Small intestine (tissue), 7 donors: ENCODE results near the gene NMD3. TPM values are rescaled to one million over a fixed set of nuclear protein-coding genes. Genes with fewer than 3 reads are reported as not detected.

Source experiments
- DNase-seq, 2 donors: peaks; one replicate each; pipeline versions ENCODE4 v3.0.0 to v3.0.0-alpha.2; 2013
- FAIRE-seq: peaks from 2 replicates; lab custom pipeline; 2012; peaks lifted over from hg19 to GRCh38; lab: Jason Lieb, UNC
- H3K27ac ChIP-seq, 3 donors: one replicate each; pipeline ENCODE4 v1.5.1; 2013; ENCODE audit warnings: low read length in 2 of 3, mild to moderate bottlenecking in 2 of 3, control low read depth in 1 of 3, inconsistent platforms in 1 of 3, low read depth in 1 of 3, moderate library complexity in 1 of 3
- H3K27me3 ChIP-seq, 3 donors: one replicate each; pipeline ENCODE4 v1.6.1; 2013; ENCODE audit warnings: low read length in 3 of 3, inconsistent platforms in 1 of 3; ENCODE audit not compliant: control insufficient read depth in 3 of 3, insufficient read depth in 3 of 3
- H3K36me3 ChIP-seq, 3 donors: one replicate each; pipeline ENCODE4 v1.6.1; 2013; ENCODE audit warnings: low read length in 3 of 3, inconsistent platforms in 1 of 3, low read depth in 1 of 3, mild to moderate bottlenecking in 1 of 3, moderate library complexity in 1 of 3; ENCODE audit not compliant: control insufficient read depth in 3 of 3, insufficient read depth in 2 of 3
- H3K4me1 ChIP-seq, 3 donors: one replicate each; pipeline ENCODE4 v1.6.1; 2013; ENCODE audit warnings: low read length in 2 of 3, inconsistent platforms in 1 of 3, low read depth in 1 of 3, mild to moderate bottlenecking in 1 of 3, moderate library complexity in 1 of 3; ENCODE audit not compliant: control insufficient read depth in 3 of 3, insufficient read depth in 2 of 3
- H3K4me3 ChIP-seq, 3 donors: one replicate each; pipeline ENCODE4 v1.5.1; 2013; ENCODE audit warnings: low read length in 3 of 3, control low read depth in 1 of 3, inconsistent platforms in 1 of 3, low read depth in 1 of 3, mild to moderate bottlenecking in 1 of 3, moderate library complexity in 1 of 3
- H3K9me3 ChIP-seq, 2 donors: one replicate each; pipeline ENCODE4 v1.6.1; 2013; ENCODE audit warnings: low read depth in 1 of 2, low read length in 1 of 2; ENCODE audit not compliant: control insufficient read depth in 2 of 2, insufficient read depth in 1 of 2
- WGBS, 3 donors: extraction: QIAGEN DNeasy Blood & Tissue Kit; methylation state at CpG; one replicate each; pipeline ENCODE4 v1.1.7; 2013; 5-methylcytosine and 5-hydroxymethylcytosine counted together
- polyA plus RNA-seq, 4 donors: library from polyadenylated mRNA; stranded (reverse) in 3 of 4; unstranded in 1 of 4; fragments of 200-250 nt in 3 of 4; fragments of 120-200 nt in 1 of 4; gene quantifications; one replicate each; pipeline versions ENCODE4 v1.2.1 to v1.2.3, GENCODE V29; 2013
- donor health status: healthy with polysubstance abuse.
- donor health status: control.
- donor health status: control.
- donor health status: Bipolar disorder and iron deficiency.
- donor health status: healthy.

The NMD3 gene
- polyA plus RNA-seq, 4 donors, result 15.9 to 49.2 (median 23.2) TPM

DNA sequence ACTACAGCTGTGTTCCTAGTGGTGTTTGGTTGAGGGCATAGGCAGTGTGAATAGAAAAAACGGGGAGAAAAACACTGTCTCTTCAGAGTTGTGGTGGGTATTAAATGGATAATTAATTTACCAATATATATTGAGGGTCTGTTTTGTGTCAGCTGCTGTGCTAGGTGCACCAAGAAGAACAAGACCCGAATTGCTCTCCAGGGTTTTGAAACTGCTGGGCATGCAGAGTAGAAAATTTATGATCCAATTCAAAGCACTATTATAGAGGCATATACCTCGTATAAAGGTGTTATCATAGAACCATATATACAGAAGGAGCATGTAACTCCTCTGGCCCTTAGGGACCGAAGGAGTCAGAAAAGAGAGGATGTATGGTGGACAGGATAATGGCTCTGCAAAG is 1.6 kb upstream of the NMD3 start:
- Histone ChIP-seq H3K27me3 (peaks cover 0 to 3% (median 0%) of the 10 kb centered on the region in 3 donors), H3K4me3 (no peak overlapping the region), H3K36me3 (peaks cover 0 to 3% (median 0%) of the 10 kb centered on the region in 3 donors), H3K27ac (no peak overlapping the region), H3K9me3 (no peaks in the 10 kb centered on the region), H3K4me1 (peaks cover 1 to 10% (median 6%) of the 10 kb centered on the region in 3 donors)
- FAIRE-seq (no peak), DNase-seq (no peak)
- WGBS, 3 donors, result 93 to 95% (median 94%) methylated on average over 4 of the region's 4 CpGs

- Histone ChIP-seq H3K36me3 (peaks cover 0 to 8% (median 0%) of the 10 kb centered on the region in 3 donors), H3K27ac (peak overlapping the region in 2 of 3 donors; percentile 91 to 96), H3K4me1 (peaks cover 1 to 12% (median 6%) of the 10 kb centered on the region in 3 donors), H3K27me3 (no peaks in the 10 kb centered on the region), H3K9me3 (no peaks in the 10 kb centered on the region), H3K4me3 (peak overlapping the region; percentile 66 to 100 (median 87))
- WGBS, 3 donors, result 3 to 7% (median 6%) methylated on average over 19 of the region's 19 CpGs
- DNase-seq (peak; percentile 27 to 46), FAIRE-seq (no peak)
These were observed 892 bp downstream of the NMD3 start for GRCh38 chr3:161221806-161222600.

DNA sequence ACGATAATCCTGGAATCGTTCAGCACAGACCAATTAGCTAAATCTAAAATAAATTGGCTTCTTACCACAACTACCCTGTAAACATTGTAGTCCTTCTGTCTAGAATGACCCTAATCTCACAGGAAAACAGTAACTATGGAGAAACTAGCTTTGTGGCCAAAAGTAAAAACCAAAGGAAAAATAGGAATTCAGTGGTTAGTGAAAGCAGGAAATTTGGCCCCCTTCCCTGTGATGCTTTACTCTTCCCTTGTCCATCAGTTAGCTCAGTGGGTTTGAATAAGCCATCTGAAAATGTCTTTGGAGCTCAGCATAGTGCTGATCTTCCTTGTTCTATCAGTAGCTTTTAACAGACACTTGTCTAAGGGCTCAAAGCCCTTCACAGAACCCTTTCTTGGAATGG is 1.6 kb downstream of the NMD3 start:
- DNase-seq, result no peak
- Histone ChIP-seq H3K4me1 (peaks cover 1 to 12% (median 6%) of the 10 kb centered on the region in 3 donors), H3K4me3 (peak overlapping the region in 2 of 3 donors; percentile 18 to 41), H3K9me3 (no peaks in the 10 kb centered on the region), H3K36me3 (peaks cover 2 to 12% (median 2%) of the 10 kb centered on the region in 3 donors), H3K27ac (no peak overlapping the region), H3K27me3 (no peaks in the 10 kb centered on the region)
- WGBS, 3 donors, result 9 to 25% (median 25%) methylated on average over 2 of the region's 2 CpGs
- FAIRE-seq, result no peak

DNA sequence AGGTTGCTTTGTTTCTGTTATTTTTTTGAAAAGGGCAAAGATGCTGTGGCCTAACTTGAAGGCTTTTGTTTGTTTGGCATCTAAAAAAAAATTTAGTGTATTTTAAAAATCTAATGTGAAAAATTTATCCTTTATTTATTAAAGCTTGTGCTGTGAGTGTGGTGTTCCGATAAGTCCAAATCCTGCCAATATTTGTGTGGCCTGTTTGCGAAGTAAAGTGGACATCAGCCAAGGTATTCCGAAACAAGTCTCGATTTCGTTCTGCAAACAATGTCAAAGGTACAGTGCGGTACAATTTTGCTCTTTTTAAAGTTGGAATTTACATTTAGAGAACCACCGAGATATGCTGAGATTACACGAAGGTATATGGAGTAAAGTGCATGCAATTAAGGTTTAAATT is 3.7 kb downstream of the NMD3 start:
- no peak for FAIRE-seq
- no peak for DNase-seq
- Histone ChIP-seq H3K36me3 (peaks cover 2 to 12% (median 4%) of the 10 kb centered on the region in 3 donors), H3K4me1 (peaks cover 1 to 12% (median 6%) of the 10 kb centered on the region in 3 donors), H3K4me3 (no peak overlapping the region), H3K9me3 (no peaks in the 10 kb centered on the region), H3K27me3 (no peaks in the 10 kb centered on the region), H3K27ac (no peak overlapping the region)
- WGBS, 3 donors, result 88 to 93% (median 93%) methylated on average over 8 of the region's 8 CpGs

GRCh38 chr3:161230621-161231171 is 9.6 kb downstream of the NMD3 start:
- no peaks in the 10 kb centered on the region for H3K27me3 ChIP-seq
- H3K4me3 ChIP-seq, result no peak overlapping the region
- H3K9me3 ChIP-seq, result no peaks in the 10 kb centered on the region
- 98 to 100% (median 98%) methylated on average over 2 of the region's 2 CpGs for WGBS, 3 donors
- no peak for DNase-seq
- no peak overlapping the region for H3K27ac ChIP-seq
- FAIRE-seq, result no peak
- peaks cover 2 to 17% (median 16%) of the 10 kb centered on the region in 3 donors for H3K36me3 ChIP-seq
- H3K4me1 ChIP-seq, result no peaks in the 10 kb centered on the region

GRCh38 chr3:161231861-161232260 is 10.8 kb downstream of the NMD3 start:
- no peak overlapping the region for H3K27ac ChIP-seq
- no peak overlapping the region for H3K4me3 ChIP-seq
- 96 to 98% (median 96%) methylated on average over 2 of the region's 2 CpGs for WGBS, 3 donors
- H3K9me3 ChIP-seq, result no peaks in the 10 kb centered on the region
- FAIRE-seq (no peak), DNase-seq (no peak)
- no peaks in the 10 kb centered on the region for H3K4me1 ChIP-seq
- H3K27me3 ChIP-seq, result no peaks in the 10 kb centered on the region
- H3K36me3 ChIP-seq, result peaks cover 2 to 20% (median 12%) of the 10 kb centered on the region in 3 donors

DNA sequence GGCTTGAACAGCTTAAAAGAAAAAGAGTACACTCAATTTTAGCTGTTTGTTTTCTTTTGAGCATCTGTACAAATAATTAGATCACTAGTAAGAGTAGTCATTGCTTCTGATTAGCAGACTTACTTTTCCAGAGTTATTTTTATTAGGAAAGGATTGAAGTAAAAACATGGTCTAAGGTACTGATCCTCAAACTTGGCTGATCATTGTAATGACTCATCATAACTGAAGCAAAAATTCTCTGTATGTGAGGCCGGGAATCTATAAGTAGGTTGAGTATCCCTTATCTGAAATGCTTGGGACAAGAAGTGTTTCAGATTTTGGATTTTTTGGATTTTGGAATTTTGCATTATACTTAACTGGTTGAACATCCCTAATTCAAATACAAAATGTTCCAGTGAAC is 12.4 kb downstream of the NMD3 start:
- peaks cover 0 to 23% (median 11%) of the 10 kb centered on the region in 3 donors for H3K36me3 ChIP-seq
- no peak overlapping the region for H3K27ac ChIP-seq
- DNase-seq (no peak), FAIRE-seq (no peak)
- 93 to 95% (median 94%) methylated on average over 1 of the region's 1 CpG for WGBS, 3 donors
- no peak overlapping the region for H3K4me3 ChIP-seq
- no peaks in the 10 kb centered on the region for H3K4me1 ChIP-seq
- no peaks in the 10 kb centered on the region for H3K9me3 ChIP-seq
- no peaks in the 10 kb centered on the region for H3K27me3 ChIP-seq

- FAIRE-seq (no peak), DNase-seq (no peak)
- no peaks in the 10 kb centered on the region for H3K27me3 ChIP-seq
- 89 to 94% (median 91%) methylated on average over 2 of the region's 2 CpGs for WGBS, 3 donors
- H3K36me3 ChIP-seq, result peaks cover 0 to 19% (median 11%) of the 10 kb centered on the region in 3 donors
- no peaks in the 10 kb centered on the region for H3K4me1 ChIP-seq
- H3K27ac ChIP-seq, result no peak overlapping the region
- H3K9me3 ChIP-seq, result no peaks in the 10 kb centered on the region
- no peak overlapping the region for H3K4me3 ChIP-seq
These were observed 15.1 kb downstream of the NMD3 start for GRCh38 chr3:161236240-161236639.
